ENCODE data around the gene ATL2.
"Not testable (repeated sequence)": the region's sequence is repeated elsewhere in the genome, so short reads cannot be mapped to it uniquely, and the experiment has no call there.

ATL2 gene

GRCh38 chr2:38327580-38327979, 49.5 kb downstream of the ATL2 start:
- no peak for DNase-seq (ENCODE audit: low read depth)

- DNase-seq (ENCODE audit: low read depth): no peak
These were observed 53.5 kb downstream of the ATL2 start for GRCh38 chr2:38323623-38324022.

- no peak for DNase-seq (ENCODE audit: low read depth)
These were observed 54.7 kb downstream of the ATL2 start for GRCh38 chr2:38322224-38322914.

- not testable (repeated sequence) for DNase-seq (ENCODE audit: low read depth)
These were observed 57.8 kb downstream of the ATL2 start for GRCh38 chr2:38319240-38319639.

- DNase-seq (ENCODE audit: low read depth): no peak
These were observed 59.3 kb downstream of the ATL2 start for GRCh38 chr2:38317725-38318124.

- peak; percentile 71 for DNase-seq (ENCODE audit: low read depth)
These were observed 61.3 kb downstream of the ATL2 start for GRCh38 chr2:38315707-38316333.

- DNase-seq (ENCODE audit: low read depth): no peak
These were observed 68.3 kb downstream of the ATL2 start for GRCh38 chr2:38308821-38309220.

- DNase-seq (ENCODE audit: low read depth): peak; percentile 19
These were observed 74.9 kb downstream of the ATL2 start for GRCh38 chr2:38301969-38302702.

GRCh38 chr2:38301340-38301968, 75.6 kb downstream of the ATL2 start:
- DNase-seq (ENCODE audit: low read depth): no peak

GRCh38 chr2:38298539-38298938, 78.5 kb downstream of the ATL2 start:
- DNase-seq (ENCODE audit: low read depth): no peak

GRCh38 chr2:38296197-38296780, 80.8 kb downstream of the ATL2 start:
- DNase-seq (ENCODE audit: low read depth): no peak

- peak; percentile 29 for DNase-seq (ENCODE audit: low read depth)
These were observed 82.5 kb downstream of the ATL2 start for GRCh38 chr2:38294597-38294996.

GRCh38 chr2:38293152-38293865, 83.8 kb downstream of the ATL2 start:
- peak; percentile 56 for DNase-seq (ENCODE audit: low read depth)

GRCh38 chr2:38290332-38290731, 86.7 kb downstream of the ATL2 start:
- no peak for DNase-seq (ENCODE audit: low read depth)

- DNase-seq (ENCODE audit: low read depth): no peak
These were observed 92.1 kb downstream of the ATL2 start for GRCh38 chr2:38284971-38285370.

GRCh38 chr2:38281095-38281742, 95.9 kb downstream of the ATL2 start:
- DNase-seq (ENCODE audit: low read depth): no peak

- no peak for DNase-seq (ENCODE audit: low read depth)
These were observed 97.9 kb downstream of the ATL2 start for GRCh38 chr2:38279201-38279600.

- not testable (repeated sequence) for DNase-seq (ENCODE audit: low read depth)
These were observed 99.0 kb downstream of the ATL2 start for GRCh38 chr2:38278117-38278438.

GRCh38 chr2:38277245-38278116, 99.6 kb downstream of the ATL2 start:
- no peak for DNase-seq (ENCODE audit: low read depth)
